ENCODE measurements around the gene NBEA. TPM values are rescaled to one million over a fixed set of nuclear protein-coding genes. Genes with fewer than 3 reads are reported as not detected.
A peak's percentile ranks its signal among the peaks of the same experiment; 100 is the strongest.
"Not testable (repeated sequence)": the region's sequence is repeated elsewhere in the genome, so short reads cannot be mapped to it uniquely, and the experiment has no call there.

The NBEA gene
- total and polyA plus RNA-seq, 2 experiments from 2014 or later: 9.1 to 29.1 TPM

DNA sequence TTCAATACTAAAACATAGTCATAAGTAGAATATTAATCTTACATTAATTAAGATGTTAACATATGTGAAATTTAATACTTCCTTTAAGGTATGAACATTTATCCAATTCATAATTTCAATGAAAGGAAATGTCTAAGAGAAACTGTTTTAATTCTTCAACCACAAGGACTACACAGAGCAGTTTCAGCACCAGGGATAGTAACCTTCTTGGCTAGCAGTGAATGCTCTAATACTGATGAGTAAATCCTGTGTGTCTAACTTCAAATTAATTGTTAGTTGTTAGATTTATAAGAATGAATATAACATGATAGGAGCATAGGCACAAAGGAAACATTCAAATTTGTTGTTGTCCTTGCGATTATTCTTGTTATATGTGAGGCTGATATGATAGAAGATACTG lies 15.6 kb upstream of the NBEA start:
- Histone ChIP-seq H3F3A (replicated peaks; ENCODE audit: low read depth) (no peaks in the 10 kb centered on the region), H3K27me3 (ENCODE audit: insufficient read depth) (no peaks in the 10 kb centered on the region), H3K36me3 (ENCODE audit: insufficient read depth) (no peaks in the 10 kb centered on the region), H3K4me3 (no peak overlapping the region), H2AFZ (no peak overlapping the region), H3K4me1 (ENCODE audit: insufficient read depth) (no peaks in the 10 kb centered on the region), H3K27ac (ENCODE audit: low read depth) (no peak overlapping the region), H3K4me2 (no peak overlapping the region), H4K20me1 (replicated peaks; ENCODE audit: insufficient read depth) (no peaks in the 10 kb centered on the region), H3K79me2 (replicated peaks; ENCODE audit: insufficient read depth) (no peaks in the 10 kb centered on the region), H3K9me2 (ENCODE audit: insufficient read depth) (no peaks in the 10 kb centered on the region)
- peaks cover 2% of the 10 kb centered on the region for H3K27me3 Mint-ChIP-seq (ENCODE audit: insufficient read depth, low read depth, poor library complexity)
- peak; percentile 67 for DNase-seq (ENCODE audit: low spot score)
- 0 out of 3 replicates have a peak, but pooled peaks have one; percentile 29 for ATAC-seq
- H3K36me3 Mint-ChIP-seq (ENCODE audit: low read depth): no peaks in the 10 kb centered on the region
- H3K4me1 Mint-ChIP-seq: peaks cover 14% of the 10 kb centered on the region; the same call in 2 of the 3 replicates
- H3K4me3 Mint-ChIP-seq: no peak overlapping the region
- H3K27ac Mint-ChIP-seq: no peak overlapping the region
- H3K9me3 Mint-ChIP-seq: no peaks in the 10 kb centered on the region
- TF ChIP-seq POLR2AphosphoS5 (IDR thresholded peaks at IDR 0.05; ENCODE audit: low read depth): no peak
- TF ChIP-seq, protein P1, sequence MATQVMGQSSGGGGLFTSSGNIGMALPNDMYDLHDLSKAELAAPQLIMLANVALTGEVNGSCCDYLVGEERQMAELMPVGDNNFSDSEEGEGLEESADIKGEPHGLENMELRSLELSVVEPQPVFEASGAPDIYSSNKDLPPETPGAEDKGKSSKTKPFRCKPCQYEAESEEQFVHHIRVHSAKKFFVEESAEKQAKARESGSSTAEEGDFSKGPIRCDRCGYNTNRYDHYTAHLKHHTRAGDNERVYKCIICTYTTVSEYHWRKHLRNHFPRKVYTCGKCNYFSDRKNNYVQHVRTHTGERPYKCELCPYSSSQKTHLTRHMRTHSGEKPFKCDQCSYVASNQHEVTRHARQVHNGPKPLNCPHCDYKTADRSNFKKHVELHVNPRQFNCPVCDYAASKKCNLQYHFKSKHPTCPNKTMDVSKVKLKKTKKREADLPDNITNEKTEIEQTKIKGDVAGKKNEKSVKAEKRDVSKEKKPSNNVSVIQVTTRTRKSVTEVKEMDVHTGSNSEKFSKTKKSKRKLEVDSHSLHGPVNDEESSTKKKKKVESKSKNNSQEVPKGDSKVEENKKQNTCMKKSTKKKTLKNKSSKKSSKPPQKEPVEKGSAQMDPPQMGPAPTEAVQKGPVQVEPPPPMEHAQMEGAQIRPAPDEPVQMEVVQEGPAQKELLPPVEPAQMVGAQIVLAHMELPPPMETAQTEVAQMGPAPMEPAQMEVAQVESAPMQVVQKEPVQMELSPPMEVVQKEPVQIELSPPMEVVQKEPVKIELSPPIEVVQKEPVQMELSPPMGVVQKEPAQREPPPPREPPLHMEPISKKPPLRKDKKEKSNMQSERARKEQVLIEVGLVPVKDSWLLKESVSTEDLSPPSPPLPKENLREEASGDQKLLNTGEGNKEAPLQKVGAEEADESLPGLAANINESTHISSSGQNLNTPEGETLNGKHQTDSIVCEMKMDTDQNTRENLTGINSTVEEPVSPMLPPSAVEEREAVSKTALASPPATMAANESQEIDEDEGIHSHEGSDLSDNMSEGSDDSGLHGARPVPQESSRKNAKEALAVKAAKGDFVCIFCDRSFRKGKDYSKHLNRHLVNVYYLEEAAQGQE (IDR thresholded peaks at IDR 0.05; ENCODE audit: unreplicated experiment): peak; percentile 82
- no peak for TF ChIP-seq JUNB (IDR thresholded peaks at IDR 0.05; ENCODE audit: unreplicated experiment)
- no peak for TF ChIP-seq ZNF114 (CRISPR knock-in tag; IDR thresholded peaks at IDR 0.05)
- TF ChIP-seq NANOG (IDR thresholded peaks at IDR 0.05; ENCODE audit: borderline replicate concordance): no peak

DNA sequence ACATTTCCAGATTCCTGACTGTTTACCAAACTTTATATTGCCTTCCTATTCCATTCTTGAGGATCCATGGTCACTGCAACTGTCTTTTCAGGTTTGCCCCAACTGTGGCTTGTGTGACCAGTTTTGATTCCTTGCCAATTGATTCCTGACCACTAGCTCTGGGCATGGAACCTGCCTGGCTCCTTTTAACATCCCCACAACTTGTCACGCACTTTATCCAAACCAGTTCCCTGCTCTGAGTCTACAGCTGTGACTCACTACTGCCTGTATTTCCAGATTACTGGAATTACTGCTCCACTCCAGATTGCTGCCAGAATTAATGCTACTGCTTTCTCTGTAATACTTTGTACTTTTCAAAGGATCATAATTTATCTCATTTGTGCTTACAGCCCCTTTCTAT lies 13.4 kb upstream of the NBEA start:
- H3K27me3 ChIP-seq (ENCODE audit: insufficient read depth); H3K27ac ChIP-seq (ENCODE audit: low read depth); H3K4me3 Mint-ChIP-seq; H2AFZ ChIP-seq; H4K20me1 ChIP-seq (replicated peaks; ENCODE audit: insufficient read depth); H3K79me2 ChIP-seq (replicated peaks; ENCODE audit: insufficient read depth); H3K9me3 Mint-ChIP-seq; H3K36me3 ChIP-seq (ENCODE audit: insufficient read depth); H3K4me3 ChIP-seq; H3K4me1 ChIP-seq (ENCODE audit: insufficient read depth); DNase-seq (ENCODE audit: low spot score); ATAC-seq; H3K27me3 Mint-ChIP-seq (ENCODE audit: insufficient read depth, low read depth, poor library complexity); H3K36me3 Mint-ChIP-seq (ENCODE audit: low read depth); H3K9me2 ChIP-seq (ENCODE audit: insufficient read depth); H3F3A ChIP-seq (replicated peaks; ENCODE audit: low read depth); H3K4me2 ChIP-seq: not testable (repeated sequence)
- Mint-ChIP-seq H3K27ac (peak overlapping the region; percentile 42; the same call in 1 of the 2 replicates), H3K4me1 (peaks cover 12% of the 10 kb centered on the region)

GRCh38 chr13:34931572-34931971 lies 10.5 kb upstream of the NBEA start:
- no peak overlapping the region for H3K27ac Mint-ChIP-seq
- no peak for DNase-seq (ENCODE audit: low spot score)
- H3K4me1 Mint-ChIP-seq: peaks cover 28% of the 10 kb centered on the region
- no peak overlapping the region for H3K4me3 Mint-ChIP-seq
- Histone ChIP-seq H3K79me2 (replicated peaks; ENCODE audit: insufficient read depth) (no peaks in the 10 kb centered on the region), H3F3A (replicated peaks; ENCODE audit: low read depth) (no peaks in the 10 kb centered on the region), H3K27me3 (ENCODE audit: insufficient read depth) (no peaks in the 10 kb centered on the region), H3K4me2 (no peak overlapping the region), H3K9me2 (ENCODE audit: insufficient read depth) (no peaks in the 10 kb centered on the region), H2AFZ (no peak overlapping the region), H4K20me1 (replicated peaks; ENCODE audit: insufficient read depth) (no peaks in the 10 kb centered on the region), H3K27ac (ENCODE audit: low read depth) (no peak overlapping the region), H3K4me1 (ENCODE audit: insufficient read depth) (peaks cover 13% of the 10 kb centered on the region), H3K4me3 (no peak overlapping the region), H3K36me3 (ENCODE audit: insufficient read depth) (no peaks in the 10 kb centered on the region)
- no peak for ATAC-seq
- no peaks in the 10 kb centered on the region; the same call in 2 of the 3 replicates for H3K36me3 Mint-ChIP-seq (ENCODE audit: low read depth)
- no peaks in the 10 kb centered on the region; the same call in 1 of the 3 replicates for H3K9me3 Mint-ChIP-seq
- no peak for TF ChIP-seq ZNF114 (CRISPR knock-in tag; IDR thresholded peaks at IDR 0.05)
- no peak for TF ChIP-seq ETS1 (IDR thresholded peaks at IDR 0.05)
- peaks cover 6% of the 10 kb centered on the region for H3K27me3 Mint-ChIP-seq (ENCODE audit: insufficient read depth, low read depth, poor library complexity)

Data from GM23338 (cell line).